K562 (cell line): ENCODE data around the gene FHIT. TPM values are rescaled to one million over a fixed set of nuclear protein-coding genes. Genes with fewer than 3 reads are reported as not detected.

ENCODE experiments used
- ATAC-seq: fragments of 200-7000 bp; cut with Tn5 transposase; 3 replicates; pipeline ENCODE4 v1.9.1; 2020; ENCODE audit warnings: moderate library complexity
- BruUV-seq: library from RNA; stranded (reverse); fragments of 400-500 nt; replicated peaks from 2 replicates; lab custom pipeline; 2021; lab: Mats Ljungman, UMichigan
- CTCF ChIA-PET: fragments of 300-600 bp; formaldehyde crosslinking; extraction: SDS; loops from one replicate; lab custom pipeline; 2021; ENCODE audit warnings: low intra/inter-chr PET ratio; lab: Yijun Ruan, JAX
- POLR2A ChIA-PET: fragments of 300-600, 350-650 bp; sonication (Branson Sonifier 250); formaldehyde crosslinking; extraction: SDS; loops from one replicate; lab custom pipeline; 2021; ENCODE audit warnings: antibody characterized with exemption, inconsistent platforms; lab: Yijun Ruan, JAX
- DNase-seq, 4 experiments: peaks; one replicate each; pipeline versions ENCODE4 v3.0.0 to v3.0.0-alpha.2; 2011 to 2018; ENCODE audit warnings: low spot score in 3 of 4, mixed read lengths in 3 of 4; ENCODE audit errors: extremely low read depth in 1 of 4
- FAIRE-seq: peaks from 2 replicates; lab custom pipeline; 2011; peaks lifted over from hg19 to GRCh38; lab: Jason Lieb, UNC
- H2AFZ ChIP-seq: 2 replicates; pipeline ENCODE4 v1.6.0; 2011; ENCODE audit warnings: low read depth, low read length, control low read depth, inconsistent platforms
- H3K27ac ChIP-seq: fragments of 200-600 bp; 3 replicates; pipeline ENCODE4 v1.8.0; 2011; ENCODE audit warnings: low read depth, mild to moderate bottlenecking, control low read depth, inconsistent platforms, low read length, moderate library complexity, mixed read lengths; ENCODE audit errors: extremely low read depth
- H3K27me3 ChIP-seq, 2 experiments: fragments of 300-600 bp in 1 of 2; 2 replicates in 1 of 2; 3 replicates in 1 of 2; pipeline versions ENCODE4 v1.6.0 to v1.8.0; 2011; ENCODE audit warnings: inconsistent platforms in 2 of 2, low read length in 2 of 2, mild to moderate bottlenecking in 1 of 2, mixed read lengths in 1 of 2, moderate library complexity in 1 of 2; ENCODE audit not compliant: control insufficient read depth in 2 of 2, insufficient read depth in 2 of 2
- H3K36me3 ChIP-seq: fragments of 300-600 bp; 3 replicates; pipeline ENCODE4 v1.8.0; 2011; ENCODE audit warnings: mild to moderate bottlenecking, low read length, inconsistent platforms; ENCODE audit not compliant: control insufficient read depth, insufficient read depth
- H3K4me1 ChIP-seq, 2 experiments: fragments of 200-600 bp in 1 of 2; replicated peaks in 1 of 2; 2 replicates in 1 of 2; 3 replicates in 1 of 2; pipeline versions ENCODE4 v1.5.1 to v1.8.0; 2011; ENCODE audit warnings: inconsistent platforms in 2 of 2, low read length in 2 of 2, mild to moderate bottlenecking in 1 of 2, mixed read lengths in 1 of 2, moderate library complexity in 1 of 2; ENCODE audit not compliant: control insufficient read depth in 2 of 2, insufficient read depth in 2 of 2
- H3K4me2 ChIP-seq: 2 replicates; pipeline ENCODE4 v1.6.1; 2011; ENCODE audit warnings: low read length, control low read depth, inconsistent platforms, mixed read lengths; ENCODE audit not compliant: insufficient read depth
- H3K4me3 ChIP-seq: fragments of 200-600 bp; sonication (generic), shearing (Covaris generic); 2 replicates; pipeline ENCODE4 v1.5.1; 2016; ENCODE audit warnings: control low read depth, inconsistent platforms
- H3K79me2 ChIP-seq: fragments of 200-600 bp; 3 replicates; pipeline ENCODE4 v1.8.0; 2011; ENCODE audit warnings: low read length, inconsistent platforms; ENCODE audit not compliant: control insufficient read depth, insufficient read depth
- H3K9ac ChIP-seq, 2 experiments: 2 replicates each; pipeline versions ENCODE4 v1.6.0 to v1.6.1; 2011; ENCODE audit warnings: low read depth in 2 of 2, low read length in 2 of 2, control low read depth in 1 of 2, inconsistent platforms in 1 of 2, mild to moderate bottlenecking in 1 of 2, mixed read lengths in 1 of 2; ENCODE audit not compliant: insufficient read depth in 1 of 2
- H3K9me1 ChIP-seq: one replicate; pipeline ENCODE4 v1.6.0; 2011; ENCODE audit warnings: inconsistent platforms, mild to moderate bottlenecking, low read length, moderate library complexity; ENCODE audit not compliant: control insufficient read depth, insufficient read depth
- H3K9me3 ChIP-seq: replicated peaks from 2 replicates; pipeline ENCODE4 v1.5.1; 2011; ENCODE audit warnings: low read depth, low read length, inconsistent platforms; ENCODE audit not compliant: control insufficient read depth, insufficient read depth
- H4K20me1 ChIP-seq: replicated peaks from 2 replicates; pipeline ENCODE4 v1.6.1; 2011; ENCODE audit warnings: low read length, inconsistent platforms, mixed read lengths; ENCODE audit not compliant: control insufficient read depth, insufficient read depth
- JUN ChIP-seq, 2 experiments: sonication (generic) in 1 of 2; formaldehyde crosslinking in 1 of 2; IDR thresholded peaks; 2 replicates each; pipeline versions ENCODE4 v1.6.1 to v1.8.0; 2012 to 2022; ENCODE audit warnings: borderline replicate concordance in 2 of 2, mild to moderate bottlenecking in 2 of 2, improper control_type of control experiment in 1 of 2, low read depth in 1 of 2, low read length in 1 of 2, missing genetic modification reagents in 1 of 2
- RERE ChIP-seq: sonication (generic); formaldehyde crosslinking; IDR thresholded peaks from 2 replicates; pipeline ENCODE4 v1.8.0; 2023; ENCODE audit warnings: missing genetic modification reagents, mild to moderate bottlenecking, borderline replicate concordance
- ZKSCAN1 ChIP-seq: fragments of 150-350 bp; IDR thresholded peaks from 2 replicates; pipeline ENCODE4 v1.6.1; 2016; ENCODE audit warnings: low read depth, low read length
- WGBS: fragments of 100-300 bp; shearing (Covaris generic); methylation state at CpG from one replicate; pipeline ENCODE4 v1.1.6; 2016; ENCODE audit warnings: low coverage, mixed read lengths; ENCODE audit not compliant: insufficient coverage; ENCODE audit errors: missing lambda C conversion rate; 5-methylcytosine and 5-hydroxymethylcytosine counted together
- in situ Hi-C: fragments of 300-500 bp; cut with MboI; formaldehyde crosslinking; loops from 4 replicates; pipeline ENCODE4 v1.15.0; 2018; ENCODE audit warnings: inconsistent platforms, mixed read lengths
- intact Hi-C: fragments of 100-400 bp; cut with micrococcal nuclease; formaldehyde crosslinking; loops from 2 replicates; pipeline ENCODE4 v1.14.2; 2022
- polyA plus RNA-seq, 8 experiments: library from polyadenylated mRNA; depleted of rRNA in 4 of 8; stranded (reverse) in 5 of 8; unstranded in 3 of 8; fragments of >200 nt; fragmentation: Nextera tagmentation in 2 of 8; fragmentation: Illumina TruSeq in 1 of 8; extraction: Ambion mirVana in 2 of 8; extraction: Trizol in 1 of 8; gene quantifications; 2 replicates each; pipeline versions ENCODE4 v1.2.1 to v1.2.3, GENCODE V29; 2011 to 2014; ENCODE audit warnings: inconsistent platforms in 1 of 8, missing spikeins in 1 of 8
- total RNA-seq, 7 experiments: library from RNA; depleted of rRNA in 6 of 7; stranded (reverse); fragments of >200 nt in 6 of 7; fragmentation: Illumina TruSeq in 2 of 7; extraction: Trizol in 2 of 7; gene quantifications; 2 replicates each; pipeline versions ENCODE4 v1.2.1 to v1.2.3, GENCODE V29; 2011 to 2021; ENCODE audit warnings: low replicate concordance in 1 of 7

Gene FHIT
- total and polyA plus RNA-seq, 9 of the 15 experiments (the other 6 are each of a cell fraction or from before 2014, with no cell fraction given), result 1.7 to 9.1 (median 4.3) TPM

- TF ChIP-seq RERE (CRISPR knock-in tag), result no peak
- no peak for TF ChIP-seq ZKSCAN1
These were observed 1137.1 kb downstream of the FHIT start (continued) for GRCh38 chr3:60114191-60114590.

- ChIA-PET CTCF (no interaction called here), POLR2A (interaction anchor here (0.6 to 0.7 kb wide), 2 partner anchors 433 to 438 kb away, joined by 3 read pairs; no protein-coding TSS in a partner anchor)
- in situ Hi-C loops, result loop anchor here (25.0 kb wide), 1 partner anchor 1155 kb away; the partner anchor contains the start of gene FHIT
- DNase-seq (no peak), FAIRE-seq (no peak), ATAC-seq (no peak)
- Histone ChIP-seq H3K9me3 (no peaks in the 10 kb centered on the region), H3K27me3 (no peaks in the 10 kb centered on the region), H3K36me3 (no peaks in the 10 kb centered on the region), H2AFZ (no peak overlapping the region), H3K27ac (no peak overlapping the region), H3K79me2 (no peaks in the 10 kb centered on the region), H3K9me1 (no peaks in the 10 kb centered on the region), H4K20me1 (no peaks in the 10 kb centered on the region), H3K4me1 (peaks cover 0 to 6% of the 10 kb centered on the region in 2 experiments; a peak in 1 of 5 replicates), H3K4me2 (no peak overlapping the region), H3K9ac (no peak overlapping the region), H3K4me3 (no peak overlapping the region)
- no TSS peak for BruUV-seq
- intact Hi-C loops, result no loop called here
- TF ChIP-seq JUN (IDR thresholded peaks at IDR 0.05; ENCODE audit: borderline replicate concordance, low read depth, low read length), result no peak
- TF ChIP-seq JUN (CRISPR knock-in tag; IDR thresholded peaks at IDR 0.05; ENCODE audit: borderline replicate concordance), result no peak
- WGBS, result 43% methylated on average over 2 of the region's 2 CpGs
These were observed 1144.0 kb downstream of the FHIT start for GRCh38 chr3:60107275-60107674.
